ENCODE data around the gene SYT8.
A peak's percentile ranks its signal among the peaks of the same experiment; 100 is the strongest.

DNA sequence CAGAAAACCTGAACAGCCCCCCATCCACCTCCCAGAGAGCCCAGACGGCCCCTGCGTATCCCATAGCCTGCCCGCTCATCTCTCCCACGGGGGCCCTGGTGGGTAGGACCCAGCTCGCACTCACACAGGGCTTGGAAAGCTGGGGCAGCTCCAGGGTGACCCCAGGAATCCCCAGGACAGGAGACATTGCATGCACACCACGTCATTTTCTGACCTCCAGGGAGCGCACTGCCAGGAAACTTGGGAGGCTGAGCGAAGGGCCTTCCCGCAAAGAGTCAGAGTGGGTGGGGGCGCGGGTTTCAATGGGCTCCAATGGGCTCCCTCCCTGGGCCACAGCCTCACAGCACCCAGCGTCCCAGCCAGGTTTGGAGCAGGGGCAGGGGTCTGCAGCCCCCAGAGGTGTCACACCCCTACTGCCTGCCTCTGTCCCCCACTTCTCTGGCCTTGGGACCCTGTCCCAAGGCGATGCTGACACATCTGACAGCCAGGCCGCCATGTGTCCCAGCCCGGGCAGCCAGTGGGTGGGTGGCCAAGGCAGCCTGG, 8.2 kb upstream of the SYT8 start:
- TF ChIP-seq, protein P1, sequence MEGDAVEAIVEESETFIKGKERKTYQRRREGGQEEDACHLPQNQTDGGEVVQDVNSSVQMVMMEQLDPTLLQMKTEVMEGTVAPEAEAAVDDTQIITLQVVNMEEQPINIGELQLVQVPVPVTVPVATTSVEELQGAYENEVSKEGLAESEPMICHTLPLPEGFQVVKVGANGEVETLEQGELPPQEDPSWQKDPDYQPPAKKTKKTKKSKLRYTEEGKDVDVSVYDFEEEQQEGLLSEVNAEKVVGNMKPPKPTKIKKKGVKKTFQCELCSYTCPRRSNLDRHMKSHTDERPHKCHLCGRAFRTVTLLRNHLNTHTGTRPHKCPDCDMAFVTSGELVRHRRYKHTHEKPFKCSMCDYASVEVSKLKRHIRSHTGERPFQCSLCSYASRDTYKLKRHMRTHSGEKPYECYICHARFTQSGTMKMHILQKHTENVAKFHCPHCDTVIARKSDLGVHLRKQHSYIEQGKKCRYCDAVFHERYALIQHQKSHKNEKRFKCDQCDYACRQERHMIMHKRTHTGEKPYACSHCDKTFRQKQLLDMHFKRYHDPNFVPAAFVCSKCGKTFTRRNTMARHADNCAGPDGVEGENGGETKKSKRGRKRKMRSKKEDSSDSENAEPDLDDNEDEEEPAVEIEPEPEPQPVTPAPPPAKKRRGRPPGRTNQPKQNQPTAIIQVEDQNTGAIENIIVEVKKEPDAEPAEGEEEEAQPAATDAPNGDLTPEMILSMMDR (IDR thresholded peaks at IDR 0.05): peak; percentile 38
- TF ChIP-seq NFIC (IDR thresholded peaks at IDR 0.05; ENCODE audit: borderline replicate concordance) (no peak), EP300 (IDR thresholded peaks at IDR 0.05; ENCODE audit: borderline replicate concordance in 1 of 2, low read depth in 1 of 2, low read length in 1 of 2) (no peak), FOSL2 (IDR thresholded peaks at IDR 0.05; ENCODE audit: borderline replicate concordance, low read depth) (no peak), RAD21 (IDR thresholded peaks at IDR 0.05; ENCODE audit: low read length) (no peak), SMC3 (IDR thresholded peaks at IDR 0.05; ENCODE audit: low read depth, low read length) (no peak), RFX5 (IDR thresholded peaks at IDR 0.05; ENCODE audit: low read length) (no peak), GABPA (IDR thresholded peaks at IDR 0.05; ENCODE audit: low read depth) (no peak)
- TF ChIP-seq, protein P2, sequence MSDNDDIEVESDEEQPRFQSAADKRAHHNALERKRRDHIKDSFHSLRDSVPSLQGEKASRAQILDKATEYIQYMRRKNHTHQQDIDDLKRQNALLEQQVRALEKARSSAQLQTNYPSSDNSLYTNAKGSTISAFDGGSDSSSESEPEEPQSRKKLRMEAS (IDR thresholded peaks at IDR 0.05; ENCODE audit: low read depth): no peak
